HepG2 (cell line): ENCODE data around the gene PAM16. TPM values are rescaled to one million over a fixed set of nuclear protein-coding genes. Genes with fewer than 3 reads are reported as not detected.

Experiments
- NCOA1 ChIP-seq: sonication (generic); formaldehyde crosslinking; IDR thresholded peaks from 2 replicates; pipeline ENCODE4 v1.9.0; 2021; ENCODE audit warnings: missing genetic modification reagents
- RELA ChIP-seq: sonication (generic); formaldehyde crosslinking; IDR thresholded peaks from 2 replicates; pipeline ENCODE4 v1.4.0; 2020; ENCODE audit warnings: missing genetic modification reagents
- ZBTB8A ChIP-seq: sonication (generic); formaldehyde crosslinking; IDR thresholded peaks from 2 replicates; pipeline ENCODE4 v1.4.0; 2020; ENCODE audit warnings: mild to moderate bottlenecking, low read depth, missing genetic modification reagents, borderline replicate concordance
- ZNF615 ChIP-seq: sonication (generic); formaldehyde crosslinking; IDR thresholded peaks from 2 replicates; pipeline ENCODE4 v1.5.0; 2020; ENCODE audit warnings: mild to moderate bottlenecking, missing genetic modification reagents, borderline replicate concordance
- ZNF660 ChIP-seq: sonication (generic); formaldehyde crosslinking; IDR thresholded peaks from 2 replicates; pipeline ENCODE4 v1.5.1; 2020; ENCODE audit warnings: mild to moderate bottlenecking, low read depth, missing genetic modification reagents, borderline replicate concordance
- polyA plus RNA-seq, 8 experiments: library from polyadenylated mRNA; depleted of rRNA in 3 of 8; stranded (reverse) in 7 of 8; unstranded in 1 of 8; fragments of >200 nt; fragmentation: Illumina TruSeq in 4 of 8; extraction: Trizol in 4 of 8; gene quantifications; 2 replicates each; pipeline versions ENCODE4 v1.2.1 to v1.2.3, GENCODE V29; 2011 to 2016; ENCODE audit warnings: low read depth in 4 of 8, missing spikeins in 1 of 8, mixed read lengths in 1 of 8; ENCODE audit not compliant: insufficient read depth in 1 of 8
- total RNA-seq, 5 experiments: library from RNA; depleted of rRNA; stranded (reverse); fragments of >200 nt; fragmentation: Illumina TruSeq; extraction: Trizol; gene quantifications; 2 replicates each; pipeline ENCODE4 v1.2.3, GENCODE V29; 2016; ENCODE audit warnings: low read depth in 1 of 5
- TF ChIP-seq, protein P1 (sequence below): sonication (generic); formaldehyde crosslinking; IDR thresholded peaks from 2 replicates; pipeline ENCODE4 v1.4.0; 2020; ENCODE audit warnings: missing genetic modification reagents, borderline replicate concordance
- TF ChIP-seq, protein P2 (sequence below): sonication (generic); formaldehyde crosslinking; IDR thresholded peaks from 2 replicates; pipeline ENCODE4 v1.8.1; 2023; ENCODE audit warnings: mild to moderate bottlenecking, missing genetic modification reagents

Gene PAM16
- total and polyA plus RNA-seq, 2 of the 13 experiments (the other 11 are each of a cell fraction or from before 2014, with no cell fraction given), result 51.5 to 51.8 TPM

DNA sequence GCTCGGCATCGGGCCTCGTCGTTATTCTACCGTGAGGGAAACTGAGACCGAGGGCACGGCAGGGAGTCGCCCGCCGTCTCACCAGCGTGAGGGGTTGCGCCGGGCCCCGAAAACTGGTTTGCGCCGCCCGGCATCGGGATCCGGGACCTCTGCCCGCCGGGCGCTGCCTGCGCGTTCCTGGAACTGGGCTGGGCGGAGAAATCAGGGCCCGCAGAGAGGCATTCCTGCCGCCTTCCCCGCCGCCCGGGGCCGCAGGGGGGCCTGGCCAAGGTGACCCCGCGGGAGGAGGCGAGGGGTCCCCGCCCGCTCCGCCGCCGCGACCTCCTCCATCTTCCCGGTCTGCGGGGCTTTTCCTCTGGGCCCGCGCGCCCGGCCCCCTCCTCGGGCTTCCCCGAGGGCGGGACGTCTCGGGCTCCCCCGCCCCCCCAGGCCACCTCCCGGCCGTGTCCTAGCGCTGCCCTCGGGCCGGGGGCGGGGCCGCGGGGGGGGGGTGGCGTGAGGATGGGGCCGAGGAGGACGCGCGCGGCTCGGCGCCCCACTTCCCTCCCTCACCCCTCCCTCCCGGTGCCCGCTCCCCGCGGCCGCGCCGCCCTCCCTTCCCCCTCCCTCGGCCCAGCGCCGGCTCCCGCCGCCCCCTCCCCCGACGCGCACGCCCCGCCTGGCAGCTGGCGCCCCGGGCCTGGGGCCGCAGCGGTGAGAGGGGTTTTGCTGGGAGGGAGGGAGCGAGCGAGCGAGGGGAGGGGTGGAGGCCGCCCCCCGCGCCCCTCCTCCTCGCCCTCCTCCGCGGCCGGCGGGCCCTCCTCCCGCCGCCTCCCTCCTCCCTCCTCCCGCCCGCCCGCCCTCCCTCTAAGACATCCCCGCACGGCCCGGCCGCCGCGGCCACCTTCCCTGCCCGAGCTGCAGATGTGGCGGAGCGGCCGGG is 35.7 kb downstream of the PAM16 start, which contains the start of gene GLIS2 (continued):
- no peak for TF ChIP-seq ZBTB8A (CRISPR knock-in tag)
- no peak for TF ChIP-seq RELA
- TF ChIP-seq NCOA1 (CRISPR knock-in tag), result no peak
- TF ChIP-seq, protein P1, sequence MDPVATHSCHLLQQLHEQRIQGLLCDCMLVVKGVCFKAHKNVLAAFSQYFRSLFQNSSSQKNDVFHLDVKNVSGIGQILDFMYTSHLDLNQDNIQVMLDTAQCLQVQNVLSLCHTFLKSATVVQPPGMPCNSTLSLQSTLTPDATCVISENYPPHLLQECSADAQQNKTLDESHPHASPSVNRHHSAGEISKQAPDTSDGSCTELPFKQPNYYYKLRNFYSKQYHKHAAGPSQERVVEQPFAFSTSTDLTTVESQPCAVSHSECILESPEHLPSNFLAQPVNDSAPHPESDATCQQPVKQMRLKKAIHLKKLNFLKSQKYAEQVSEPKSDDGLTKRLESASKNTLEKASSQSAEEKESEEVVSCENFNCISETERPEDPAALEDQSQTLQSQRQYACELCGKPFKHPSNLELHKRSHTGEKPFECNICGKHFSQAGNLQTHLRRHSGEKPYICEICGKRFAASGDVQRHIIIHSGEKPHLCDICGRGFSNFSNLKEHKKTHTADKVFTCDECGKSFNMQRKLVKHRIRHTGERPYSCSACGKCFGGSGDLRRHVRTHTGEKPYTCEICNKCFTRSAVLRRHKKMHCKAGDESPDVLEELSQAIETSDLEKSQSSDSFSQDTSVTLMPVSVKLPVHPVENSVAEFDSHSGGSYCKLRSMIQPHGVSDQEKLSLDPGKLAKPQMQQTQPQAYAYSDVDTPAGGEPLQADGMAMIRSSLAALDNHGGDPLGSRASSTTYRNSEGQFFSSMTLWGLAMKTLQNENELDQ (CRISPR knock-in tag), result no peak
- TF ChIP-seq, protein P2, sequence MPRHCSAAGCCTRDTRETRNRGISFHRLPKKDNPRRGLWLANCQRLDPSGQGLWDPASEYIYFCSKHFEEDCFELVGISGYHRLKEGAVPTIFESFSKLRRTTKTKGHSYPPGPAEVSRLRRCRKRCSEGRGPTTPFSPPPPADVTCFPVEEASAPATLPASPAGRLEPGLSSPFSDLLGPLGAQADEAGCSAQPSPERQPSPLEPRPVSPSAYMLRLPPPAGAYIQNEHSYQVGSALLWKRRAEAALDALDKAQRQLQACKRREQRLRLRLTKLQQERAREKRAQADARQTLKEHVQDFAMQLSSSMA (CRISPR knock-in tag), result no peak
- TF ChIP-seq ZNF660 (CRISPR knock-in tag), result no peak
- TF ChIP-seq ZNF615 (CRISPR knock-in tag), result no peak
